Fibroblast of upper back skin (primary cell): ENCODE results near the gene CLEC3B.

Experiments used
- DNase-seq: peaks from one replicate; pipeline ENCODE4 v3.0.0-alpha.2; 2013

CLEC3B gene

DNA sequence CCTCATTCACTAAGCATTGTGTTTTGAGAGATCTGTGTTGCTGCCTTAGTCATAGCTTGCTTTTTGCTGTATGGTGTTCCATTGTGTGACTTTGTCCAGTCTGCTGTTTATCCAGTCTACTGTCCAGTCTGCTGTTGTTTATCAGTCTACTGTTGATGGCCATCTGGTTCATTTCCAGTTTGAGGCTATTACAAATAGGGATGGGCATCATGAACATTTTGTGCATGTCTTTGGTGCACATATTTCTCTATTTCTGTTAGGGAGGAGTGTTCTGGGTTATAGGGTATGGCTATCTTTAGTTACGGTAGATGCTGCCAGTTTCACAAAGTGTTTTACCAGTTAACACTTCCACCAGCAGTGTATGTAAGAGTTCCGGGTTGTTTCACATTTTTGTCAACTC lies 22.2 kb upstream of the CLEC3B start:
- no peak for DNase-seq

DNA sequence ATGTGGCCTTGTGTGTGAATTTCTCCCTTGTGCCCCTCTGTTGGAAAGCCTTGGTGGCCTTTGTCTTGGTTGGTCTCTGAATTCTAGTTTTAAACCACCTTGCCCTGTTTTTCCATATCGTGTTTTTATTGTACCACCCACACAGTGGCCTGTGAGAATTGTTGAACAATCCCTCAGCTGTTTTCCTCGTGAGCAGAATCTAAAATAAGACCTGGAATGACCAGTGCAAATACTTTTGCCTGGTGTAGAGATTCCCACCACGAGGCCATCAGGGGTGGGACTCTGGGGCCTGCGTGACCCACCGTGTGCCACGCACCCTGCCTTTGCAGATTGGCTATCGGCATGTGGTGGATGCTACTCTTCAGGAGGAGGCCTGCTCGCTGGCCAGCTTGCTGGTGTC lies 19.0 kb upstream of the CLEC3B start:
- DNase-seq, result no peak

GRCh38 chr3:45008117-45008516 lies 18.0 kb upstream of the CLEC3B start:
- peak; percentile 44 for DNase-seq

DNA sequence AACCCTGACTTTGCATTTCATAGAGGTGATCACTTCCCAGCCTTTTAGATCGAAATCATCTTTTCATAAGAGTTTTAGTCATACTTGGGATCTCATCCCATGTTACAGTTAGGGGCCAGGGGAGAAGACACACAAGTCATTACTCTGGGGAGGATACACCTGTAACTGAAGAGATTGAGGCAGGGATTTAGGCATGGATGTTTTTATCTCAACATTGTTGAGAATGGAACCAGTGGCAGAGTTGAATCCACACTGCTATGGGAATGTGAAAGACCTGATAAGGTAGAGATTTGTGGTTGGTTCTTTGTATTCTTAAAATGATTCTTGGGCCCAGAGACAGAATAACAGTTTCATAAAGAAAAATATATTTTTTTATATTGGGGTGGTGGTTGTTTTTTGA lies 16.2 kb upstream of the CLEC3B start:
- DNase-seq, result no peak

DNA sequence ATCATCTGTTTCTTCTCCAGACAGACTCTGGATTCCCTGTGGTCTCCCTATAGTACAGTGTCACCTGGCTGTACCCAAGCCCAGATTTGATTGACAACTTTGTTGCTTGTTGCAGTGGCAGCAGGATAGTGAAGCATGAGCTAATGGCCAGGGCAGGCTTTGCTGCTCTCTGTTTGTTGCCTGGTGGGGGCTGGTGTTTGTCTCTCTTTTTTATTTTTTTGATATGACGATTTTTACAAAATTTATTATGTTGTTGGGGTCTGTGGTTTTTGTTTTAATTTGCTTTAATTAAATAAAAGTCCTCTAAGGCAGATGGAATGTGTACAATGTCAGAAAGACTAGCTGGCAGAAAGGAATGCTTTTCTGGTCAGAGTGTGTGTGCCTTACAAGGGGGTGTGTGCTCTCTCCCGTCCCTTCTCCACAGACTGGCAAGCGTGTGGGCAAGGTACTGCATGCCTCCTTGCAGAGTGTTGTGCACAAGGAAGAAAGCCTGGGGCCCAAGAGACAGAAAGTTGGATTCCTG lies 15.2 kb upstream of the CLEC3B start:
- peak; percentile 84 for DNase-seq

DNA sequence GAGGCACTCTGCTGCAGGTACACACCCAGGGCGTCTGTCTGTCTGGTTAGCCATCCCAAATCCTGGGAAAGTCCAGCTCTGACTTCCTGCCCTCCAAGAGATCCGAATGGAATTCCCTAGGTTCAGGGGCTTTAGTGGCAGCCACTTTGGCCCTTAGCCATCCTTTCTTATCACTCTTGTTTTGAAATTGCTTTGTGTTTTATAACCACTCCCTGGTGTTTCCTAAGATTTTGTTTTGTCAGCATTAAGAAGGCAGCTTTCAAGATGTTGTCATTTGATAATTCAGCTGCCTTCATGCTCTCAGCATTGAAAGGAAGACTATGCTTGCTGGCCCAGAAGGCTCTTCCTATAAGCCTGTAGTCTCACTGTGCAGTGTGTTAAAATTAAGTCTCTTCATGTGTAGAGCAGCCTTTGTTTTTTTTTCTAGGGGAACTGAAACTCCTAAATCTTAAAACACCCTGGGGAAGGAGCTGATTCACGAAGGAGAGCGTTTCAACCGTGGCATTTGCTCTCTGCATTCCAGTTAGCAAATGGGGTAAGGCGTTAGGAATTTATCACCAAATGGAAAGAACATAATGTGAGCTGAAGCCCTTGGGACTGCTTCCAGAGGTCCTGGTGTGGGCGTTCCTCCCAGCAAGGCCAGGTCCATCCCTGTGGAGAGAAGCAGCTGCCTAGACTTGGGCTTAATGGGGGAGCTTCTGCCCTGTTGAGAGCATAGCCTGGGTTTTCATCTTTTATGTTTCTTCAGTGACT lies 14.2 kb upstream of the CLEC3B start:
- DNase-seq, result peak; percentile 97

- DNase-seq, result no peak
These were observed 13.5 kb upstream of the CLEC3B start for GRCh38 chr3:45012577-45012976.

GRCh38 chr3:45016916-45017315 lies 9.2 kb upstream of the CLEC3B start:
- no peak for DNase-seq

- no peak for DNase-seq
These were observed 8.3 kb upstream of the CLEC3B start for GRCh38 chr3:45017821-45018220.

DNA sequence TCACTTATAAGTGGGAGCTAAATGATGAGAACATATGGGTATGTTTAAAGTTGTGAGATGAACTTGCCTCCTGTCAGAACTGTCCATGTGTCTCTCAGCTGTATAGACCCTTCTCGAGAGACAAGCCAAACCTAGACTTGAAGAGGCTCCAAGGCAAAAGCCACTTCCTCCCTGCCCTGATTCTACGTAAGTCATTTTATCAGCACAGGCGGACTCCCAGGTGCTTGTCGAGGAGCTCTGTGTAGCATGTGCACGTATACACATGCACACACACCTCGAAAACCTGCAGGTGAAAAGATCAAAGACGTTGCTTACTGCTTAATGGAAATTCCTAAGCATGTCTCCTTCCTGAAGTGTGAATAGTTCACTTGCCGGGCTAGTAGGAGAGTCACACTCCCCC lies 5.6 kb upstream of the CLEC3B start:
- no peak for DNase-seq

DNA sequence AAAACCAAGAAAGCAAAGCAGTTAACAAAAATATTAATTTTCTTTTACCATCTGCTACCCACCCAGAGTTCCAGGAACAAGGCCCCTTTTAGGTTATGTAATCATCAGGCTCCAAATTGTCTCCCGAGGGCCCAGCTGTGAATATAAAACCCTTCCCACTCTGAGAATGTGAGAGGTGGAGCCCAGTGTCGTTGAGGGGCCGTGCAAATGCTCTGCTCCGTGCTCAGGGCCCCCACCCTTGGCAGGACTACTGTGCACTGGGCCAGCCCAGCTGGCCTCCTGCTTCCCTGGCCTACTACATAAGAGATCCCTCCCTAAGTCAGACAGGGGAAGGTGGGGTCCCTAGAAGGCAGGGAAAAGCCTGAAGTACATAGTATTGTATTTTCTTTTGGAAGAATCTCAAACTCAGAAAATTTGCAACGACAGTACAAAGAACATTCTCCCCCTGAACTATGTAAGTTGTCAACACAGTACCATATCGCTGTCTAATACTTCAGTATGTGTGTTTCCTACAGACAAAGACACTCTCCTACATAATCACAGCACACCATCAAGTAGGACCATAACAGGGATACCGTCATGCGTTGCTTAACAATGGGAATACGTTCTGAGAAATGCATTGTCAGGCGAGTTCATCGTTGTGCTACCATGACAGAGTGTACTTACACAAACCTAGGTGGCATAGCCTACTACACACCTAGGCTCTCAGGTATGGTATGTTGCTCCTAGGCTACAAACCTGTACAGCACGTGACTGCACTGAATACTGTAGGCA lies 4.4 kb upstream of the CLEC3B start:
- DNase-seq, result no peak

DNA sequence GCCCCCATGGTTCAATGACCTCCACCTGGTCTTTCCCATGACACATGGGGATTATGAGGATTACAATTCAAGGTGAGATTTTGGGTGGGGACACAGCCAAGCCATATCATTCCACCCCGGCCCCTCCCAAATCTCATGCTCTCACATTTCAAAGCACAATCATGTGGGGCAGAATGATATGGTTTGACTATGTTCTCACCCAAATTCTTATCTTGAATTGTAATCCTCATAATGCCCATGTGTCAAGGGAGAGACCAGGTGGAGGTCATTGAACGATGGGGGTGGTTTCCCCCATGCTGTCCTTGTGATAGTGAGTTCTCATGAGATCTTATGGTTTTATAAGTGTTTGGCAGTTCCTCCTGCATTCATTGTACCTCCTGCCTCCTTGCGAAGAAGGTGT lies 2.4 kb upstream of the CLEC3B start:
- no peak for DNase-seq

DNA sequence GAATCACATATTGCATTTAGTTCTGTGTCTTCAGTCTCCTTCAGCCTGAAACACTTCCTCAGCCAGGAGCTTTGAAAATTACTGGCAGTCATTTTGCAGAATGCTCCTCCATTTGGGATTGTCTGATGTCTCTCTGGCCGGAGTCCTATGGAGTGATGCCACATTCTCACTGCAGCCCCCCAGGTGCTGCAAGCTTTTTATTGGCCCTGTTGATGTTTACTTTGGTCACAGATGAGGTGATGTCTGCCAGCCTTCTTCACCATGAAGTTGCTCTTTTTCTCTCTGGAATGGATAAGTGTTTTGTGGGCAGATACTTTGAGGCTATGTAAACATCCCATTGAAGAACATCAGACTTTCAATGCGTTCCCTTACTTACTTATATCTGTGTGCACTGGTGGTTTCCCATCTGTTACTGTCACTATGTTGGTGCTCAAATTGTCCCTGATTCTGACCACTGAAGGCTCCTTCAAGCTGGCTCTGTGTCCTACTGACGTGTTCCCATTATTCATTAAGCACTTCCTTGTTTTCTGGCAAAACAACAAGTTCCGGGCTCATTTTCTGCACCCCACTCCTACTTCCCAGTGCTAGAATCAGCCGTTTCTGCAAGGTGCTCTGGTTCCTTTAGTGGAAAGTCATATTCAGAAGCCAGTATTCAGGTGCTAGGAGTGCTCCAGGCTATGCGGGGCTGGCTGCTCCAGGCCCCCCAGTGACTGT lies 1.4 kb upstream of the CLEC3B start:
- DNase-seq, result no peak

GRCh38 chr3:45026957-45027356 lies 854 bp downstream of the CLEC3B start:
- peak; percentile 33 for DNase-seq

GRCh38 chr3:45027441-45027840 lies 1.3 kb downstream of the CLEC3B start:
- DNase-seq, result no peak

DNA sequence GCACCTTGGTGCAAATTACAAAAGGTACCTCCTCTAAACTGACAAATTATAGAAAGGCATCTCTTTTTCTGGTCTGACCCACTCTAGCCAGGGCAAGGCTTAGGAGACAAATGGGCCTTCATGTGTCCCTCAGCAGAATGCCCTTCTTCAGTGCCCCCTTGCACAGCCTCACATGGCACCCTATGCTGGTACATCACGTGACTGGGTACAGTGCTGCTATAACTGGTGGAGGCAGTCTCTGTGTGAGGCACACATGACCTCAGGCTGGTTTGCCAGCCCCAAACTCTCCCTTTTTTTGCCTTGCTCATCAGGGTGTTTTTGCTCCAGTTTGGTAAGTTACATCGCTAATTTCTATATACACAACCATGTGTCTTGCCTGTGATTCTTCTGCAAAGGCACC lies 3.1 kb downstream of the CLEC3B start:
- DNase-seq, result no peak

DNA sequence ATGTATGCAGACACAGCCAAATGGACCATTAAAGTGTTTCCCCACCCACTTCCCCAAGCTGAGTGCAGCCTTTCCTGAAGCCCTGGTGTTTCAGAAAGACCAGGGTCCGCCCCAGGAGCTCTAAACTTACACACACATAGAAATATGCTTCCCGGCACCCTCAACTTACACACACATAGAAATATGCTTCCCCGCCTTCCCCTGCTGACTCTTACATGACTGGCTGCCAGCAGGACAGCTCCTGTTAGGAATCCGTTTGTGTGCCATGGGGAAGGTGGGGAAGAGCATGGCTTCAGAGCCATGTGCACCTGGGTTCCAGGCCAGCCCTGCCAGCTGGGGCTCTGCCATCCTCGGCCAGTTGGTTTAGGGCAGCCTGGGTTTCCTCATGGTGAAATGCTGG lies 3.6 kb downstream of the CLEC3B start:
- DNase-seq, result peak; percentile 82

GRCh38 chr3:45031531-45031930 lies 5.4 kb downstream of the CLEC3B start:
- DNase-seq, result no peak

- DNase-seq, result no peak
These were observed 6.0 kb downstream of the CLEC3B start for GRCh38 chr3:45032113-45032512.

GRCh38 chr3:45033791-45034190 lies 7.7 kb downstream of the CLEC3B start:
- DNase-seq, result no peak

DNA sequence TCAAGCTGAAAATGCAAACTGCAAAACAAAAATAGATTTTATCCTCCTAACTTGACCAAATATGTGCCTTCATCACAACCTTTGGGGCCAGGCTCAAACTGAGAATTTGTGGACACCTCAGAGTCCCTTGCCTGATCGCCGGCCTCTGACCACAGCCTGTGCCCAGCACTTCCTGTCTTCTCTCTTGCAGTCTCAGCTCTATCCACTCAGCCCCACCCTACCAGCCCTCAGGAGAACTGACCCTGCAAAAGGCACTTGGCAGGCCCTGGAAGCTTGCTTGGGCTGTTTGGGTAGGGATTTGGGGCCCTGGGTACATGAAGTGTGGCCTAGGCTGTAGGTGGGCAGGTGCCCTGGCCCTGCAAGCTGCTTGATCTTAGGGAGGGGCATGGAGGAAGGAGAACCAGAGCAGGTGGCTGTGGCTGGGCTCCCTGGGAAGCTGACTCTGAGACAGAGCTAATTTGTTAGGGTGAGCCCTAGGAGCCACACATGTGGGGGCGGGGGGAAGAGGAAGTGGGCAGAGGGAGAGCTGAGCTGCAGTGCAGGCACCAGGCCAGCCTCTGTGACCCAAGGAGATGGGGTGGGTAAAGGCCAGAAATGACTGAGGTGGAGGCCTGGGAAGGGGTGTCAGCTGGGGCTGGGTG lies 8.6 kb downstream of the CLEC3B start:
- DNase-seq, result no peak

DNA sequence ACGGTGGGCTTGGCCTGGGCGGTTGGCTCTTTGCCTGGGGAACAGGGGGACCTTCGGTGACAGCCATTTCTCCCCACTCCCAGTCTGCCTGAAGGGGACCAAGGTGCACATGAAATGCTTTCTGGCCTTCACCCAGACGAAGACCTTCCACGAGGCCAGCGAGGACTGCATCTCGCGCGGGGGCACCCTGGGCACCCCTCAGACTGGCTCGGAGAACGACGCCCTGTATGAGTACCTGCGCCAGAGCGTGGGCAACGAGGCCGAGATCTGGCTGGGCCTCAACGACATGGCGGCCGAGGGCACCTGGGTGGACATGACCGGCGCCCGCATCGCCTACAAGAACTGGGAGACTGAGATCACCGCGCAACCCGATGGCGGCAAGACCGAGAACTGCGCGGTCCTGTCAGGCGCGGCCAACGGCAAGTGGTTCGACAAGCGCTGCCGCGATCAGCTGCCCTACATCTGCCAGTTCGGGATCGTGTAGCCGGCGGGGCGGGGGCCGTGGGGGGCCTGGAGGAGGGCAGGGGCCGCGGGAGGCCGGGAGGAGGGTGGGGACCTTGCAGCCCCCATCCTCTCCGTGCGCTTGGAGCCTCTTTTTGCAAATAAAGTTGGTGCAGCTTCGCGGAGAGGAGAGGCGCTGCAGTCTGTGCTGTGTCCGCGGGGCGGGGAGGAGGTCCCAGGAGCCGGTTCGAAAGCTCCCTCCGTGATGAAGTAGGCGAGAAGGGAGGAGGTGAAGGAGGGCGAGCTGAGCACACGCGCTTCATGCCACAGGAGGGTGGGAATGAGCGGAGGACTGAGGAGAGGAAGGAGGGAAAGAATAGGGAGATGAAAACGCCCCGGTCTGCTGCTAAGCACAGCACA lies 9.6 kb downstream of the CLEC3B start:
- DNase-seq, result peak; percentile 39
